Osteocyte (in vitro differentiated cells): Measurements from ENCODE around the gene AADACL4. TPM values are rescaled to one million over a fixed set of nuclear protein-coding genes. Genes with fewer than 3 reads are reported as not detected.
A peak's percentile ranks its signal among the peaks of the same experiment; 100 is the strongest.

Experiments used
- DNase-seq: peaks from one replicate; pipeline ENCODE4 v3.0.0; 2021; ENCODE audit warnings: mixed read lengths; ENCODE audit not compliant: unreplicated experiment; ENCODE audit errors: extremely low spot score
- H3K27ac Mint-ChIP-seq: one replicate; pipeline ENCODE4 v1.8.0; 2021; ENCODE audit warnings: mild to moderate bottlenecking, mixed read lengths; ENCODE audit not compliant: unreplicated experiment
- H3K27me3 Mint-ChIP-seq: one replicate; pipeline ENCODE4 v1.8.0; 2021; ENCODE audit warnings: mixed read lengths; ENCODE audit not compliant: unreplicated experiment
- H3K36me3 Mint-ChIP-seq: one replicate; pipeline ENCODE4 v1.8.0; 2021; ENCODE audit warnings: mixed read lengths; ENCODE audit not compliant: unreplicated experiment
- H3K4me1 Mint-ChIP-seq: one replicate; pipeline ENCODE4 v1.8.0; 2021; ENCODE audit warnings: mixed read lengths; ENCODE audit not compliant: unreplicated experiment
- H3K4me3 Mint-ChIP-seq: one replicate; pipeline ENCODE4 v1.8.0; 2021; ENCODE audit warnings: mild to moderate bottlenecking, moderate library complexity, mixed read lengths; ENCODE audit not compliant: unreplicated experiment
- H3K9me3 Mint-ChIP-seq: one replicate; pipeline ENCODE4 v1.8.0; 2021; ENCODE audit warnings: mixed read lengths; ENCODE audit not compliant: unreplicated experiment
- long read RNA-seq: library from polyadenylated mRNA; unstranded; transcript quantifications from one replicate; pipeline ENCODE4 v2.0.0, GENCODE V29; 2021
- total RNA-seq: library from RNA; stranded (reverse); gene quantifications from 2 replicates; pipeline ENCODE4 v1.2.1, GENCODE V29; 2021
- TF ChIP-seq, protein P1 (sequence below): fragments of 200-600 bp; sonication (generic); IDR thresholded peaks from 2 replicates; pipeline ENCODE4 v1.5.0; 2021; ENCODE audit warnings: antibody characterized with exemption, mild to moderate bottlenecking, moderate library complexity

AADACL4 gene
- total RNA-seq: not detected in 2 replicates
- long read RNA-seq: 0 reads

GRCh38 chr1:12643785-12644184, at the start of gene AADACL4:
Gene AADACL4, plus strand, starts transcription at chr1:12644085. Its CDS starts 462 bp downstream, at chr1:12644547.
- H3K27me3 Mint-ChIP-seq: peaks cover 8% of the 10 kb centered on the region

GRCh38 chr1:12594490-12594889, 49.4 kb upstream of the AADACL4 start:
- TF ChIP-seq, protein P1, sequence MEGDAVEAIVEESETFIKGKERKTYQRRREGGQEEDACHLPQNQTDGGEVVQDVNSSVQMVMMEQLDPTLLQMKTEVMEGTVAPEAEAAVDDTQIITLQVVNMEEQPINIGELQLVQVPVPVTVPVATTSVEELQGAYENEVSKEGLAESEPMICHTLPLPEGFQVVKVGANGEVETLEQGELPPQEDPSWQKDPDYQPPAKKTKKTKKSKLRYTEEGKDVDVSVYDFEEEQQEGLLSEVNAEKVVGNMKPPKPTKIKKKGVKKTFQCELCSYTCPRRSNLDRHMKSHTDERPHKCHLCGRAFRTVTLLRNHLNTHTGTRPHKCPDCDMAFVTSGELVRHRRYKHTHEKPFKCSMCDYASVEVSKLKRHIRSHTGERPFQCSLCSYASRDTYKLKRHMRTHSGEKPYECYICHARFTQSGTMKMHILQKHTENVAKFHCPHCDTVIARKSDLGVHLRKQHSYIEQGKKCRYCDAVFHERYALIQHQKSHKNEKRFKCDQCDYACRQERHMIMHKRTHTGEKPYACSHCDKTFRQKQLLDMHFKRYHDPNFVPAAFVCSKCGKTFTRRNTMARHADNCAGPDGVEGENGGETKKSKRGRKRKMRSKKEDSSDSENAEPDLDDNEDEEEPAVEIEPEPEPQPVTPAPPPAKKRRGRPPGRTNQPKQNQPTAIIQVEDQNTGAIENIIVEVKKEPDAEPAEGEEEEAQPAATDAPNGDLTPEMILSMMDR: no peak

More at GRCh38 chr1:12643785-12644184, at the start of gene AADACL4:
- H3K36me3 Mint-ChIP-seq: peaks cover 3% of the 10 kb centered on the region
- peaks cover 3% of the 10 kb centered on the region for H3K4me1 Mint-ChIP-seq
- no peak within 1 kb of the TSS for H3K4me3 Mint-ChIP-seq
- H3K27ac Mint-ChIP-seq: no peak within 1 kb of the TSS
- peaks cover 17% of the 10 kb centered on the region for H3K9me3 Mint-ChIP-seq
- no peak for DNase-seq
- TF ChIP-seq, protein P1: no peak

GRCh38 chr1:12594966-12595756, 48.7 kb upstream of the AADACL4 start:
- Mint-ChIP-seq H3K4me1 (peaks cover 40% of the 10 kb centered on the region), H3K36me3 (peaks cover 3% of the 10 kb centered on the region), H3K27me3 (no peaks in the 10 kb centered on the region), H3K27ac (peak overlapping the region; percentile 78), H3K4me3 (peak overlapping the region; percentile 46), H3K9me3 (no peaks in the 10 kb centered on the region)
- DNase-seq: no peak
- TF ChIP-seq, protein P1: no peak

More at GRCh38 chr1:12594490-12594889, 49.4 kb upstream of the AADACL4 start:
- Mint-ChIP-seq H3K27me3 (no peaks in the 10 kb centered on the region), H3K36me3 (peaks cover 3% of the 10 kb centered on the region), H3K4me3 (peak overlapping the region; percentile 46), H3K4me1 (peaks cover 40% of the 10 kb centered on the region), H3K27ac (peak overlapping the region; percentile 64), H3K9me3 (no peaks in the 10 kb centered on the region)
- no peak for DNase-seq

- H3K27ac Mint-ChIP-seq: peak overlapping the region; percentile 78
- H3K27me3 Mint-ChIP-seq: no peaks in the 10 kb centered on the region
- TF ChIP-seq, protein P1: no peak
- no peak for DNase-seq
- peak overlapping the region; percentile 42 for H3K4me3 Mint-ChIP-seq
- peaks cover 4% of the 10 kb centered on the region for H3K36me3 Mint-ChIP-seq
- H3K9me3 Mint-ChIP-seq: no peaks in the 10 kb centered on the region
- peaks cover 40% of the 10 kb centered on the region for H3K4me1 Mint-ChIP-seq
Measured at GRCh38 chr1:12595757-12596006, 48.2 kb upstream of the AADACL4 start.

DNA sequence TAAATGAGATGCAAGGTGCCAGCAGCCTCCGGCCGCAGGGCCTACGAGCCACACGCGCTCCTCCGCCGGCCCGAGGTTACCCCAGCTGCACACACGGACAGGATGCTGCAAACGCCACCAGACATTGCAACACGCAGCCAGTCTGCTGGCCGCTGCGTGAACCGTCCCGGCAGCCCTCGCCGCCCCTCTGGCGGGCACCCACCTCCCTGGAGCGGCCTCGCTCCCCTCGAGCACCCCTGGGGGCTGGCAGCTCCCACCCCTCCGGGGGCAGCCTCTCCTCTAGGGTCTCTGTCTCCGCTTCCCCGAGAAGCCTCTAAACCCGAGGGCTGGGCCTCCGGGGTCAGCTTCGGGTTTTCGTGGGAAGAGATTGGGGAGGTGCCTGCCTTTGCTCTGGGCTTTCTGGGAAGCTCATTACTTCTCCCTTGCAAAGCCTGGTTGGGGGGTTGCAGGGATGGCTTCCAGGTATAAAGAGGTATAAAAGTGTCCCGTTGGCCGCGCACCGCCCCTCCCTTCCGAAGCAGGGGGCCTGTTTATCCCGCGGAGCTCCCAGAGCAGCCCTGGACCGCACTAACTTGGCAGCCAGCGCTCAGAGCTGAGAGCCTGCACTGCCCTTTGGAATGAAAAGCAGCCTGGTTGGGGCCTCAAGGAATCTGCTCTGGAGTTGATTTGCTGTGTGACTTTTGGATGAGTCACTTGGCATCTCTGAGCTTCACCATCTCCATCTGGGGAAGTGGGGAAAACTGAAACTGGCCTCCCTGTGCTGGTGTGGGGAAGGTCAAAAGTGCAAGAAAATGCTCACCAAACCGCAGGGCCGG, 47.7 kb upstream of the AADACL4 start:
- H3K27ac Mint-ChIP-seq: peak overlapping the region; percentile 78
- H3K4me3 Mint-ChIP-seq: peak overlapping the region; percentile 42
- no peaks in the 10 kb centered on the region for H3K27me3 Mint-ChIP-seq
- peaks cover 5% of the 10 kb centered on the region for H3K36me3 Mint-ChIP-seq
- TF ChIP-seq, protein P1: no peak
- H3K9me3 Mint-ChIP-seq: no peaks in the 10 kb centered on the region
- peak; percentile 92 for DNase-seq
- peaks cover 42% of the 10 kb centered on the region for H3K4me1 Mint-ChIP-seq
